HEK293 (cell line): ENCODE measurements around the gene GRAMD4.

ENCODE experiments used
- CTCF ChIA-PET: fragments of 350-600 bp; formaldehyde crosslinking; extraction: SDS; loops from one replicate; lab custom pipeline; 2021; ENCODE audit warnings: antibody characterized with exemption; lab: Yijun Ruan, JAX
- POLR2A ChIA-PET: fragments of 300-600 bp; formaldehyde crosslinking; extraction: SDS; loops from one replicate; lab custom pipeline; 2020; ENCODE audit warnings: antibody characterized with exemption, inconsistent platforms; lab: Yijun Ruan, JAX
- H3K27ac ChIP-seq: fragments of 200-500 bp; sonication (Bioruptor generic); 2 replicates; pipeline ENCODE4 v1.5.1; 2014; ENCODE audit warnings: low read depth, low read length, control low read depth, inconsistent platforms; ENCODE audit errors: extremely low read depth
- H3K36me3 ChIP-seq, 2 experiments: fragments of 200-500 bp in 1 of 2; sonication (Bioruptor generic) in 1 of 2; 1 replicate in 1 of 2; 2 replicates in 1 of 2; pipeline ENCODE4 v1.5.1; 2014 to 2017; ENCODE audit warnings: inconsistent platforms in 2 of 2, low read length in 2 of 2; ENCODE audit not compliant: control insufficient read depth in 2 of 2, insufficient read depth in 1 of 2
- H3K4me1 ChIP-seq: fragments of 200-500 bp; sonication (Bioruptor generic); 2 replicates; pipeline ENCODE4 v1.5.1; 2014; ENCODE audit warnings: mild to moderate bottlenecking, low read length, inconsistent platforms; ENCODE audit not compliant: control insufficient read depth, insufficient read depth
- H3K4me3 ChIP-seq: 2 replicates; pipeline ENCODE4 v1.5.1; 2011; ENCODE audit warnings: low read depth, mild to moderate bottlenecking, control low read depth, low read length, moderate library complexity
- H3K9me3 ChIP-seq: fragments of 200-500 bp; sonication (Bioruptor generic); 2 replicates; pipeline ENCODE4 v1.5.1; 2014; ENCODE audit warnings: low read depth, low read length, inconsistent platforms; ENCODE audit not compliant: control insufficient read depth, insufficient read depth
- HIC1 ChIP-seq: fragments of 450-650 bp; formaldehyde crosslinking; IDR thresholded peaks from 2 replicates; pipeline ENCODE4 v1.5.1; 2016; ENCODE audit warnings: missing biosample characterization, missing genetic modification characterization
- KLF8 ChIP-seq: fragments of 450-650 bp; formaldehyde crosslinking; IDR thresholded peaks from 2 replicates; pipeline ENCODE4 v1.5.1; 2016; ENCODE audit warnings: missing biosample characterization, missing genetic modification characterization
- YY1 ChIP-seq: fragments of 450-650 bp; formaldehyde crosslinking; IDR thresholded peaks from 2 replicates; pipeline ENCODE4 v1.5.1; 2018; ENCODE audit warnings: missing biosample characterization, missing genetic modification characterization
- ZBTB26 ChIP-seq: fragments of 450-650 bp; formaldehyde crosslinking; optimal IDR thresholded peaks from 2 replicates; pipeline ENCODE3; 2016; ENCODE audit warnings: missing biosample characterization, mild to moderate bottlenecking, missing genetic modification characterization
- ZBTB7A ChIP-seq: fragments of 450-650 bp; formaldehyde crosslinking; IDR thresholded peaks from 2 replicates; pipeline ENCODE4 v1.5.1; 2016; ENCODE audit warnings: low read depth, missing biosample characterization, missing genetic modification characterization
- ZNF114 ChIP-seq: fragments of 450-650 bp; formaldehyde crosslinking; IDR thresholded peaks from 2 replicates; pipeline ENCODE4 v1.5.0; 2017; ENCODE audit warnings: missing biosample characterization, missing genetic modification characterization
- ZNF148 ChIP-seq: fragments of 450-650 bp; formaldehyde crosslinking; IDR thresholded peaks from 2 replicates; pipeline ENCODE4 v1.5.0; 2017; ENCODE audit warnings: missing biosample characterization, missing genetic modification characterization, borderline replicate concordance
- ZNF202 ChIP-seq: fragments of 450-650 bp; formaldehyde crosslinking; IDR thresholded peaks from 2 replicates; pipeline ENCODE4 v1.5.1; 2016; ENCODE audit warnings: missing biosample characterization, missing genetic modification characterization, borderline replicate concordance
- ZNF248 ChIP-seq: fragments of 450-650 bp; formaldehyde crosslinking; IDR thresholded peaks from 2 replicates; pipeline ENCODE4 v1.5.1; 2017; ENCODE audit warnings: missing biosample characterization, missing genetic modification characterization
- ZNF324 ChIP-seq: fragments of 450-650 bp; formaldehyde crosslinking; IDR thresholded peaks from 2 replicates; pipeline ENCODE4 v1.5.1; 2016; ENCODE audit warnings: missing biosample characterization, missing genetic modification characterization
- ZNF621 ChIP-seq: fragments of 450-650 bp; formaldehyde crosslinking; IDR thresholded peaks from 2 replicates; pipeline ENCODE4 v1.5.1; 2017; ENCODE audit warnings: missing biosample characterization, missing genetic modification characterization
- ZNF658 ChIP-seq: fragments of 450-650 bp; formaldehyde crosslinking; IDR thresholded peaks from 2 replicates; pipeline ENCODE4; 2016; ENCODE audit warnings: missing biosample characterization, missing genetic modification characterization
- ZSCAN4 ChIP-seq: fragments of 450-650 bp; formaldehyde crosslinking; IDR thresholded peaks from 2 replicates; pipeline ENCODE4 v1.5.1; 2017; ENCODE audit warnings: missing biosample characterization, missing genetic modification characterization

GRAMD4 gene

GRCh38 chr22:46638601-46639431 lies 18.6 kb downstream of the GRAMD4 start:
- H3K27ac ChIP-seq, result no peak overlapping the region

More at GRCh38 chr22:46638601-46639431, 18.6 kb downstream of the GRAMD4 start:
- H3K36me3 ChIP-seq, result peaks cover 0 to 6% of the 10 kb centered on the region in 2 experiments; a peak in 2 of 3 replicates
- no peaks in the 10 kb centered on the region for H3K4me1 ChIP-seq
- no peak overlapping the region for H3K4me3 ChIP-seq
- no peaks in the 10 kb centered on the region for H3K9me3 ChIP-seq
- CTCF ChIA-PET, result no interaction called here
- TF ChIP-seq ZBTB7A (tag by site-specific recombination), result 0 out of 2 replicates have a peak, but pooled peaks have one; percentile 19
- peak; percentile 27; the same call in 1 of the 2 replicates for TF ChIP-seq HIC1
- 0 out of 2 replicates have a peak, but pooled peaks have one; percentile 28 for TF ChIP-seq ZNF148
- TF ChIP-seq ZNF324, result no peak
- TF ChIP-seq ZSCAN4 (tag by site-specific recombination), result peak; percentile 88
- TF ChIP-seq YY1 (tag by site-specific recombination), result no peak
- TF ChIP-seq KLF8 (tag by site-specific recombination), result no peak
- peak; percentile 25 for TF ChIP-seq ZBTB26
- TF ChIP-seq ZNF658 (tag by site-specific recombination), result 0 out of 2 replicates have a peak, but pooled peaks have one; percentile 61
- no peak for TF ChIP-seq ZNF202 (tag by site-specific recombination)
- 0 out of 2 replicates have a peak, but pooled peaks have one; percentile 12 for TF ChIP-seq ZNF621 (tag by site-specific recombination)
- 0 out of 2 replicates have a peak, but pooled peaks have one; percentile 23 for TF ChIP-seq ZNF248 (tag by site-specific recombination)
- TF ChIP-seq ZNF114 (tag by site-specific recombination), result 0 out of 2 replicates have a peak, but pooled peaks have one; percentile 53
- POLR2A ChIA-PET, result no interaction called here
